GM19438 (cell line): Measurements from ENCODE around the gene CCDC154.

Source experiments
- ATAC-seq: cut with Tn5 transposase; IDR thresholded peaks from one replicate; pipeline ENCODE4 v1.9.1; 2021; ENCODE audit warnings: low read depth; ENCODE audit not compliant: unreplicated experiment

Gene CCDC154

GRCh38 chr16:1457489-1458245 is 13.3 kb upstream of the CCDC154 start:
- no peak for ATAC-seq

- ATAC-seq, result no peak
Measured at GRCh38 chr16:1456951-1457350, 12.6 kb upstream of the CCDC154 start.

- ATAC-seq, result no peak
Measured at GRCh38 chr16:1455190-1456171, 11.1 kb upstream of the CCDC154 start.

- ATAC-seq, result no peak
Measured at GRCh38 chr16:1454561-1454960, 10.2 kb upstream of the CCDC154 start.

GRCh38 chr16:1453316-1453715 is 9.0 kb upstream of the CCDC154 start:
- ATAC-seq, result no peak

GRCh38 chr16:1452530-1452929 is 8.2 kb upstream of the CCDC154 start:
- no peak for ATAC-seq

- ATAC-seq, result no peak
Measured at GRCh38 chr16:1451702-1452392, 7.5 kb upstream of the CCDC154 start.

GRCh38 chr16:1450841-1451240 is 6.5 kb upstream of the CCDC154 start:
- no peak for ATAC-seq

GRCh38 chr16:1450218-1450617 is 5.9 kb upstream of the CCDC154 start:
- ATAC-seq, result no peak

GRCh38 chr16:1449201-1449788 is 4.9 kb upstream of the CCDC154 start:
- ATAC-seq, result no peak

GRCh38 chr16:1448536-1449116 is 4.3 kb upstream of the CCDC154 start:
- no peak for ATAC-seq

GRCh38 chr16:1447965-1448364 is 3.6 kb upstream of the CCDC154 start:
- ATAC-seq, result no peak

- ATAC-seq, result no peak
Measured at GRCh38 chr16:1446296-1447080, 2.1 kb upstream of the CCDC154 start.

GRCh38 chr16:1445518-1446203 is 1.3 kb upstream of the CCDC154 start:
- no peak for ATAC-seq

- no peak for ATAC-seq
Measured at GRCh38 chr16:1444730-1445517, 568 bp upstream of the CCDC154 start.

GRCh38 chr16:1443403-1443973 is 868 bp downstream of the CCDC154 start:
- no peak for ATAC-seq

- ATAC-seq, result no peak
Measured at GRCh38 chr16:1442697-1443096, 1.7 kb downstream of the CCDC154 start.

- ATAC-seq, result no peak
Measured at GRCh38 chr16:1441391-1441829, 2.9 kb downstream of the CCDC154 start.
